Stromal cell of bone marrow (primary cell): ENCODE data around the gene CFAP100.

Experiments used
- DNase-seq: peaks from one replicate; pipeline ENCODE4 v3.0.0-alpha.2; 2012; ENCODE audit warnings: low read depth

Gene CFAP100

GRCh38 chr3:126377211-126377610, 17.5 kb upstream of the CFAP100 start:
- no peak for DNase-seq

GRCh38 chr3:126378341-126378751, 16.4 kb upstream of the CFAP100 start:
- no peak for DNase-seq

- no peak for DNase-seq
Measured at GRCh38 chr3:126380011-126380768, 14.5 kb upstream of the CFAP100 start.

- peak; percentile 14 for DNase-seq
Measured at GRCh38 chr3:126381966-126382365, 12.7 kb upstream of the CFAP100 start.

- peak; percentile 50 for DNase-seq
Measured at GRCh38 chr3:126389112-126389793, 5.5 kb upstream of the CFAP100 start.

- no peak for DNase-seq
Measured at GRCh38 chr3:126389794-126390146, 4.9 kb upstream of the CFAP100 start.

- DNase-seq, result no peak
Measured at GRCh38 chr3:126390201-126390600, 4.5 kb upstream of the CFAP100 start.

- DNase-seq, result no peak
Measured at GRCh38 chr3:126390751-126391150, 4.0 kb upstream of the CFAP100 start.

- DNase-seq, result no peak
Measured at GRCh38 chr3:126391631-126392030, 3.1 kb upstream of the CFAP100 start.

- DNase-seq, result no peak
Measured at GRCh38 chr3:126392246-126392645, 2.5 kb upstream of the CFAP100 start.

- DNase-seq, result no peak
Measured at GRCh38 chr3:126393563-126393962, 1.1 kb upstream of the CFAP100 start.

GRCh38 chr3:126394977-126395321, 240 bp downstream of the CFAP100 start:
- DNase-seq, result no peak

GRCh38 chr3:126395846-126396513, 1.3 kb downstream of the CFAP100 start:
- no peak for DNase-seq

GRCh38 chr3:126396536-126396935, 1.8 kb downstream of the CFAP100 start:
- DNase-seq, result no peak

- no peak for DNase-seq
Measured at GRCh38 chr3:126397610-126398422, 3.1 kb downstream of the CFAP100 start.

- DNase-seq, result no peak
Measured at GRCh38 chr3:126398423-126399350, 4.0 kb downstream of the CFAP100 start.

GRCh38 chr3:126399351-126399735, 4.6 kb downstream of the CFAP100 start:
- no peak for DNase-seq

GRCh38 chr3:126399756-126400155, 5.0 kb downstream of the CFAP100 start:
- DNase-seq, result no peak

GRCh38 chr3:126401611-126402160, 7.0 kb downstream of the CFAP100 start:
- DNase-seq, result no peak

- no peak for DNase-seq
Measured at GRCh38 chr3:126402178-126402577, 7.5 kb downstream of the CFAP100 start.
